HG02970 (cell line): ENCODE measurements around the gene POLE3.
"Not testable (repeated sequence)": the region's sequence is repeated elsewhere in the genome, so short reads cannot be mapped to it uniquely, and the experiment has no call there.

Experiments used
- ATAC-seq: cut with Tn5 transposase; IDR thresholded peaks from one replicate; pipeline ENCODE4 v1.9.1; 2021; ENCODE audit warnings: mild to moderate bottlenecking, moderate library complexity, moderate number of reproducible peaks; ENCODE audit not compliant: unreplicated experiment, low FRiP score

The POLE3 gene

DNA sequence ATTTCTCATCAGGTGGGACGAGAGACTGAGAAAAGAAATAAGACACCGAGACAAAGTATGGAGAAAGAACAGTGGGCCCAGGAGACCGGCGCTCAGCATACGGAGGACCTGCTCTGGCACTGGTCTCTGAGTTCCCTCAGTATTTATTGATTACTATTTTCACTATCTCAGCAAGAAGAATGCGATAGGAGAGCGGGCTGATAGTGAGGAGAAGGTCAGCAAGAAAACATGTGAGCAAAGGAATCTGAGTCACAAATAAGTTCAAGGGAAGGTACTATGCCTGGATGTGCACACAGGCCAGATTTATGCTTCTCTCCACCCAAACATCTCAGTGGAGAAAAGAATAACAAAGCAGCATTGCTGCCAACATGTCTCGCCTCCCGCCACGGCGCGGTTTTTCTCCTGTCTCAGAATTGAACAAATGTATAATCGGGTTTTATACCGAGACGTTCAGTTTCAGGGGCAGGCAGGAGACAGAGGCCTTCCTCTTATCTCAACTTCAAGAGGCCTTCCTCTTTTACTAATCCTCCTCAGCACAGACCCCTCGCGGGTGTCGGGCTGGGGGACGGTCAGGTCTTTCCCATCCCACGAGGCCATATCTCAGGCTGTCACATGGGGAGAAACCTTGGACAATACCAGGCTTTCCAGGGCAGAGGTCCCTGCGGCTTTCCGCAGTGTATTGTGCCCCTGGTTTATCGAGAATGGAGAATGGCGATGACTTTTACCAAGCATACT is 31.2 kb downstream of the POLE3 start:
- ATAC-seq = not testable (repeated sequence)

DNA sequence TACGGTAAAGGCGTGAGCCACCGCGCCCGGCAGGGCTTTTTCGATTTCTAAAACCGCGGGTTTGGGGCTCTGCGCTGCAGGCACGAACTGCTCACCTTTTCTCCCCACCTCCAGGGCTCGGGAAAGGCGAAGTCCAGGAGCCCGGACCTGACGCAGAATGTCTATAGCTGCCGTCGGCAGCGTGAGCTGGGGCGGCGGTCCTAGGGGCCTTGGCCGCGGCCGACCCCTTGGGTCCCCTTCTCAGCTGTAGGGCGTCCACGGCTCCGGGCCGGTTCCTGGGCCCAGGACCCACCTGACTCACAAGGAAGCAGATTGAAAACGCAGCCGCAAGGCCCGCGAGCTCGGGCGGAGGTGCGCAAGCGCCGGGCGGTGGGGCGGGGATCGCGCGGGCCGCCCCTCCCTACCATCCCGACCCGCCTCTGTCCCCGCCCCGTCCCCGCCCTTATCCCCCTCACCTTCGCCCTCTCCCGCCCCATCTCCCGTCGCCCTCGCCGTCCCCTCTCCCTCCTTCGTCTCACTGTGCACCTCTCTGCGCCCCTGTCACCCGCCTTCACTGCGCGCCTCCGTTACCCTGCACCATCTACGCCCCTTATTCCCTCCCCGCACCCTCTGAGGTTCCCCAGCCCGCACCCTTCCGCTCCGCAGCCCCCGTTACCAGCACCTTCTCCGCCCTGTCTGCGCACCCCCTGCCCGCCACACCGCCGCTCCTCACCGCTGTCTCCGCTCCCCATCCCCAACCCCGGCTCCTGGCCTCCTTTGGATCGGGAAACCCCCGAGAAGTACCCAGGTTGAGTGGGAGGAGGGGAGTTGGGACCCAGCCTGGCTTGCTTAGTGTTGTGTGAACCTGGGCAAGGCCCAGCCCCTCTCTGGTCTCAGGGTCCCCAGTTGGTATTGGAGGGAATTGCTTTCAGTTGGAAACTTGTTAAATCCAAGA is 33.6 kb downstream of the POLE3 start, which contains the start of gene HDHD3:
TSS of gene HDHD3 (minus strand) at position 353 of the 934 bp plus-strand sequence. CDS start 2,632 bp downstream, outside the sequence.
- ATAC-seq = peak; percentile 65

DNA sequence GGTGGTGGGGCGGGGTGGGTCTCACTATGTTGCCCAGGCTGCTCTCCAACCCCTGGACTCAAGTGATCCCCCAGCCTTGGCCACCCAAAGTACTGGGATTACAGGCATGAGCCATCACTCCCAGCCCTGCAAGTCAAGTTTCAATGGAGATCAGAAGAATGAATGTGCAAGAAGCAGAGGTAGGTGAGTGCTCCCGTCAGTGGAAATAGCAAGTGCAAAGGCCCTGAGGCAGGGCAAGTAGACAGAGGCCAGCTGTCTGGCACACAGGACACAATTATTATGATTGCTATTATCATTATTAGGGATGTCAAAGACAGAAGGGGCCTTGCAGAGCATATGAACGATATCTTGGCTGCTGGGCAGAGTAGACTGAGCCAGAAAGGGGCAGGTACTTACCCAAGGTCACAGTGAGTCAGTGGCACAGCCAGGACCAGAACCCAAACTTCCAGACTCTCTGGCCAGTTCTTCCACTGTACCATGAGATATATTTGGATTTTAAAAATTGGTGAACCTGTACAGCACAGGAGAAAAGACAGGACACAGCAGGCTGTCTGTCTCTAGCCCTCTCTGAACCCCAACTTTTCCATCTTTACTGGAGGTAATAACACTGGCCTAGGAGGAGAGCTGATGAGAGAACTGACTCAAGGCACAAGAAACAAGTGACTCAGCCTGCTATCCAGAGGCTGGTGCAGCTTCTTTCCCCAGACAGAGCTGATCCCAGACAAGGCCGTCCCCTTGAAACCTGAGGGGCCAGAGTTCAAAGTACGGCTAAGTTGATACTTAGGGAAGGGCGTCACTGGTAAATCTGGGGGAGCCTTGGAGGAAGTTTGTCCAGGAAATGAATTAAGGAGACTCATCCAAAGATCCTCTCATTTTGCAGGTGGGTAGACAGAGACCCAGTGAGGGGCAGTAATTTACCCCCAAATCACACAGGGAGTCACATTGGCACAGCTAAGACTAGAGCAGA is 35.1 kb downstream of the POLE3 start:
- ATAC-seq = no peak

DNA sequence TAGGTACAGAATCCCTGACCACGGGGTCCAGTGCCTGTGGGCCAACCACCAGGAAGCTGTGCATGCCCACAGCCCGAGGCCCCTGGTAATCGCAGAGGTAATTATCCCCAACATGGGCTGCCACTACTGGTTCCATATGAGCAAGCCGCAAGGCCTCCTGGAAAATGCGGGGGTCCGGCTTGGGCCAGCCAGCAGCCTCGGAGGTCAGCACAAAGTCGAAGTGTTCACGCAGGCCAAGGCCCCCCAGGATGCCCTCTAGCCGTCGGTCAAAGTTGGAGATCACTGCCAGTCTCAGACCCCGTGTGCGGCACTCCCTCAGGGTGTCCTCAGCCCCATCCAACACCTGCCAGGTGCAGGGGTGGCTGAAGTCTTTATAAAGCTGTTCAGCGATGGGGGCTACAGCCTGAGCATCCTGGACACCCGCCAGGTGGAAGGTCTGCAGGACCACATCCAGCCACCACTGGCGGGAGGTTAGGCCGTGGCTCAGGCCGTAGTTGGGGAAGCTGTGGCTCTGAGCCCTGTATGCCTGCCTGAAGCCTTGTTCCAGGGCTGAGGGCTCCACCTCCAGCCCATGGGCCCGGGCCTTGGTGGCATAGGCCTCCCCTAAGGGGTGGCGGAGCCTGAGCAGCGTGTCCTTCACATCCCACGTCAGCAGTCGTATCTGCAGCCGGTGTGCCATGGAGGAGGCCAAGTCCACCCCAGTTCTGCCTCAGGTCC is 36.6 kb downstream of the POLE3 start:
- no peak for ATAC-seq

DNA sequence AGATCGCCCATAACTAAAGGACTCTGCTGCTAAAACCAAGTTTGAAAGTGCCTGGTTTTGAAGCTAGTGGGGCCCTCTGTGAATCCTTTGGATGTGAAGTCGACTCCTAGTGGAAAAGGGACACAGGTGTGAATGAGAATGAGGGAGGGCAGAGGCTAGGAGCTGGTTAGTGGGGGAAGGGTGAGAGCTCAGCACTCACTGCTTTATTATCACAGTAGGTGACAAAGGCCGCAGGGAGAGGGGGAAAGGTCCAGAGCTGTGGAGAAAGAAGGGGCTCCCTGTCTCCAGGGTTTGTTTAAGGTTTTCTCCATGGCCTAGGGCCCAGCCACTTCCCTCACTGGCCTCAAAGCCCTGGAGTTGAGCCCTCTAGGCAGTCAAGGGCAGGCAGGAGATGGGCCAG is 37.2 kb downstream of the POLE3 start:
- no peak for ATAC-seq

DNA sequence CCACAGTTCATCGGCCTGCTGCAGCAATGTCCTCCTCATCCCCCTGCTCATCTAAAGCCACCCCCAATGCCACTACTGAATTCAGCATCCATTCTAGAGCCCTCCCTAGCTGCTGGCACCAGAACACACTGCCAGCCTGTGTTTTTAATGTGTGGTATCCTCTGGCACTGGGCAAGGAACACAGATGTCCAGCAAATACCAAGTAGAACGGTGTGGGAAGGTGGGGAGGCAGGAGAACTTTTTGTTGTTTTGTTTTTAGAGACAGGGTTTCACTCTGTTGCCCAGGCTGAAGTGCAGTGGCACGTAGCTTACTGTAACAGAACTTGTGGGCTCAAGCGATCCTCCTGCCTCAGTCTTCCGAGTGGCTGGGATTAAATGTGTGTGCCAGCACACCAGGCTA is 38.4 kb downstream of the POLE3 start:
- ATAC-seq = no peak

DNA sequence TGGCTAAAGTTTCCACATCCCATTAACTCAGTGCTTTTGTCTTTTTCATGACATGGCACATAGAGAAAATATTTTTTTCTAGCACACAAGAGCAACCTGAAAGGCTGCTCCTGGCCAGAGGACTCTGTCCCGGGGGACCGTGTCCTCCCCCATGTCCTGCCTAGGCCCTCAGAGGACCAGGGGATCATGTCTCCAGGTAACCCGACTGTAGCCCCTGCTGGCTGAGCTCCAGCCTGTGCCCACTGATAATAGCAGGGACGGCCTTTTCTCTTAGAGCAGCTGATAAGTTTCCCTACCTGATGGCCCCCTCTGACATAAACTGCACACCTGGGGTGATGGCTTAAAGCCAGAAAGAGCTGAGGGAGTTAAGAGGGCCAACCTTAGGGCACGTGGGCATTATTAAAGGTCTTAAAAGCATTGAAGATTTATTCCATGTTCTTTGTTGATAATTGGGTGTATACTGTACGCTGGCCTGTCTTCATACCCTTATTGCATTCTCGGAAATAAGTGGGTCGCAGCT is 39.6 kb downstream of the POLE3 start:
- ATAC-seq = no peak

DNA sequence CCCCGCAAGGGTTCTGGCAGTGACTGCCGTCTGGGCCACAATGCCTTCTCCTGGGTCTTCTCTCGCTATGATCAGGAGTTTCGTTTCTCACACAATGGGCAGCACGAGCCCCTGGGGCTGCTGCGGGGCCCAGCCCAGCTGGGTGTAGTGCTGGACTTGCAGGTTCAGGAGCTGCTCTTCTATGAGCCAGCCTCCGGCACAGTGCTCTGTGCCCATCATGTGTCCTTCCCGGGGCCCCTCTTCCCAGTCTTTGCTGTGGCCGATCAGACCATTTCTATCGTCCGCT is 40.7 kb downstream of the POLE3 start:
- no peak for ATAC-seq

DNA sequence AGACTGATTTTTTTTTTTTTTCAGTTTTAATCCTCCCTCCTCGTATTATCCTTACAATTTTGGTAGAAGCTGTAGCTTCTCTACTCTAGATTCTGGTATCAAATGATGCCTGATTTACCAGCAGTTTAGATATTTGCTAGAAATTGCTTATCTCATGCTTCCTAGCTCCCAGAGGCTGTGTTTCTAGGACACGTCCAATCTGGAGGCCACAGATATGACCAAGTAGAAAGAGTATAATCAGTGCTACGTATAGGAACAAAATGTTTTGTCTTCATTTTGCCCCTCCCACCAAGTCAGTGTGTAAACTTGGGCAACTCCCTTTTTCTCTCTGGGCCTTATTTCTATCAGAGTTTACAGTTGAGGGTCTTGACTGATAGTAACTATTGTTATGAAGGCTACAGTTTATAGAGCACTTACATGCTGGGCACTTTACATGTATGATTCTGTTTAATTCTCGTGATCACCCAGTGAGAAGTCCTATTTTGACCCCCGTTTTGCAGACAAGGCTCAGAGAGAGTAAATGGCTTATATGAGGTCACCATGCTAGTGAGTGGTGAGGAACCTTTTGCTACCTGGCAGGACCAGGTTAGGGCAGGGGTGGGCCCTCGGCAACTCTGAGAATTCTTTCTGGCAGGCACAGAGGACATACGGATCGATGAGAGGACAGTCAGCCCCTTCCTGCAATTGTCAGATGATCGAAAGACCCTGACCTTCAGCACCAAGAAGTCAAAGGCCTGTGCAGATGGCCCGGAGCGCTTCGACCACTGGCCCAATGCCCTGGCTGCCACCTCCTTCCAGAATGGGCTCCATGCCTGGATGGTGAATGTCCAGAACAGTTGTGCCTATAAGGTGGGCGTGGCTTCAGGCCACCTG is 41.3 kb downstream of the POLE3 start:
- no peak for ATAC-seq

DNA sequence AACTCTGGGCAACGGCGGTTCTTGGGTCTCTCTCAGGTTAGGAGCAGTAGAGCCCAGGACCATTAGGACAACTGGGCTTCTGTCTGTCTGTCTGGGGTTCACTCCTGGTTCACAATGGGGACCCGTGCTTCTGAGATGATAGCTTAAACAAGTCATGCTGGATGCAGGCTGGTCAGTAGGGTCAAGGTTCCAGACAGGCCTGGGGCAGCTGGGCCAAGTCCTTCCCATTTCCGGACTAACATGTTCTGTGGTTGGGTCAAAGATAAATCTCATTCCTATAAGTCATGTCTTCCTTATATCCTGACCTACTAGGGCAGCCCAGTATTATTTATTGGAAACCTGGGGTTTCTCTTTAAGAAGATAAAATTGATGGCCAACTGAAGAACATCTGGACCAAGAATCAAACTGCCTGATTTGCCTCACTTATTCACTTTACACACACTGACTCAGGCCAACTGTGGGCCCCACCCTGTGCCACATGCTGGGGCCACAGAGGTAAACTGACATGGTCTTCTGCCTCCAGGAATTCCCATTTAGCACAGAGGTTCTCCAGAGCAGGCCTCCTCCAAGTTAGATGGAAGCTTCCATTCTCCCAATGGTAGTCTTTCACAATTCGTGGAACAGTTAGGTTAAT is 42.0 kb downstream of the POLE3 start:
- no peak for ATAC-seq

DNA sequence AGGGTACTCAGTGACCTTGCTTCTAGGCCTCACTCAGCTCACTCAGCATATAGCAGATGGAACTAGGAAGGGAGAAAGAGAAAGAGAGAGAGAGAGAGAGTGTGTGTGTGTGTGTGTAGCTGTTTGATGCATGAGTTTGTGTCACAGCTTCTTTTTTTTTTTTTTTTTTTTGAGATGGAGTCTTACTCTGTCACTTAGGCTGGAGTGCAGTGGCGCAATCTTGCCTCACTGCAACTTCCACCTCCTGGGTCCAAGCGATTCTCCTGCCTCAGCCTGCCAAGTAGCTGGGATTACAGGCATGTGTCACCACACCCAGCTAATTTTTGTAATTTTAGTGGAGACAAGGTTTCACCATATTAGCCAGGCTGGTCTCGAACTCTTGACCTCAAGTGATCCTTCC is 44.8 kb downstream of the POLE3 start:
- not testable (repeated sequence) for ATAC-seq

DNA sequence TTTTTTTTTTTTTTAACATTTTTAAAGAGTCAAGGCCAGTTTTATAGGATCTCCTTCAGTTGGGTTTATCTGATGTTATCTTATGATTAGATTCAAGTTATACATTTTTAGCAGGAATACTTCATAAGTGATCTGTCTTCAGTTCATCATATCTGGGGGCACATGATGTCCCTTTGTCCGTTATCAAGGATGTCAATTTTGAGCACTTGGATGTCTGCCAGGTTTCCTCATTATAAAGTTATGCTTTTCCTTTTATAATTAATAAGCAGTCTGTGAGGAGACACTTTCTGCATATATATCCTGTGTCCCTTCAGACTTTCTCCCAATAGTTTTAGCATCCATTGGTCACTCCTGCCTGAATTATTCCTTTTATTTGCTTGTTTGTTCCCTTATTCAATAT is 45.5 kb downstream of the POLE3 start:
- ATAC-seq = no peak

DNA sequence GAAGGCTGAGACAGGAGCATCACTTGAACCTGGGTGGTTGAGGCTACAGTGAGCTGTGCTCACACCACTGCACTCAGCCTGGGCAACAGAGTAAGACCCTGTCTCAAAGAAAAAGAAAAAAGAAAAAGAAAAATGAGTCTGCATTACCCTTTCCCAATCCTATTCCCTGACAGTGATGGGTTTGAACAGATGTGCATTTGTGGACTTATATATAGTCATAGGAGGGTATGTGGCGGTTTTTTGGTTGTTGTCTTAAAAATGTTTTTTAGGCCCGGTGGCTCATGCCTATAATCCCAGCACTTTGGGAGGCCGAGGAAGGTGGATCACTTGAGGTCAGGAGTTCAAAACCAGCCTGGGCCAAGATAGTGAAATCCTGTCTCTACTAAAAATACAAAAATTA is 47.1 kb downstream of the POLE3 start:
- no peak for ATAC-seq

DNA sequence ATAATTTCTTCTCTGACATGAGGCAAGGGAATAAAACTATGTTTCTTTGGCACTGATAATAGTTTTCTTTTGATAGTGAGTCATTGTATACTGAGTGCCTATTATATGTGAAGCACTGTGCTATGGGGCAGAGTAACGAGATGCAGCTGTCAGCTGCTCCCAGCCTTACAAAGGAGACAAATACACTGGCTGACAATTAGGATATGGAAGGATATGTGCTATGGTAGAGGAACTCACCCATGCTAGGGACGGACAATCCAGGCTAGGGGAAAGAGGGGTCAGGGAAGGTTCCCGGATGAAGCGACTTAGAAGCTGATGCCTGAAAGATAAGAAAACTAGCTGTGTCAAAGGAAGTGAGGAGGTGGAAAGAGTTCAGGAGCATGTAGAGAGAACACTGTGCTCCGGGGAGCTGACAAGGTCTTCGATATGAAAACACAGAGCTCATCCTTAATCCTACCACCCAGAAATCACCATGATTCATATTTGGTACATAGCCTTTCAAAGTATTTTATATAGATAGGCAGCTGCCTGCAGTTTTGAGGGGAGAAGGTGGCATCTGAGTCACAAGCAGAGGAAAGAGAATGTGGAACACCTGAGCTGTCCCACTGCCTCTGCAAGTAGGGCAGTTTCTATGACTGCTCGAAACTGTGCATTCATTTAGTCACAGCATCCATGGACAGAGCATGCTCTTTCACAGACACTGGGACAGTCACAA is 49.0 kb downstream of the POLE3 start:
- ATAC-seq = no peak

DNA sequence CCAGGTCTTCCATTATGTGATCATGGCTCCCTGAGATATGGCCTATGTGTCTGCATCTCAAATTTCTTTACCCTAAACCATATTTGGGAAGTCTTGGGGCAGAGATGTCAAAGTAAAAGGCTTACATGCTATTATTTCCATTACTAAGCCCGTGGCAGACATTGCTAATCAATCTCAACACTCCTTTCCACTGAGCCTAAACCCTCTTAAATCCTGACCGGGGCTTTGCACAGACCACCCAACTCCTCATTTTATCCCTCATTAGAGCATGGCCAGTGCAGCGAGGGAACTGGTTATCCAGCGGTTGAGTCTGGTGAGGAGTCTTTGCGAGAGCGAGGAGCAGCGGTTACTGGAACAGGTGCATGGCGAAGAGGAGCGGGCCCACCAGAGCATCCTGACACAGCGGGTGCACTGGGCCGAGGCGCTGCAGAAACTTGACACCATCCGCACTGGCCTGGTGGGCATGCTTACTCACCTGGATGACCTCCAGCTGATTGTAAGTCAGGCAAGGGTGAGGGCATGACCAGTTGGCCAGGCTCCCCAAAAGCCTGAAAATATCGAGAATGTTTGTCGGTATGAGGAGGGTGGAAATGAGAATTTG is 50.1 kb downstream of the POLE3 start:
- no peak for ATAC-seq

DNA sequence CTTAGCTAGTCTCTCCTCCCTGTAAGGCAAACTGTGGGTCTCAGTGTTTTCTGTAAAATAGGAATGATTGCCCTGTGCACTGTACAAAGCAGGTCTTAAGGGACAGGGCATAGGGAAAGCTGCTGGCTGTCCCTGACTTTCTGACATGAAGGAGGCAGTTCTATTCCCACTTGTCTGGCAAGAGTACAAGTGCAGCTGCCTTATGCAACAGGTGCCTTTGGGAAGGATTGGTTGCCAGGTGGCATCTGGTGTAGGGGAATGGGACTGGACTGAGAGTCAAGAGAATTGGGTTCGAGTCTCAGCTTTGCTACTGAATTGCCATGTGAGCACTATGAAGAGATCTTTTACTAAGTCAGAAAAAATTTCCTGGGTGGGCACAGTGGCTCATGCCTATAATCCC is 51.1 kb downstream of the POLE3 start:
- ATAC-seq = no peak
